Measurements from ENCODE around the gene ILF3.

Gene ILF3

DNA sequence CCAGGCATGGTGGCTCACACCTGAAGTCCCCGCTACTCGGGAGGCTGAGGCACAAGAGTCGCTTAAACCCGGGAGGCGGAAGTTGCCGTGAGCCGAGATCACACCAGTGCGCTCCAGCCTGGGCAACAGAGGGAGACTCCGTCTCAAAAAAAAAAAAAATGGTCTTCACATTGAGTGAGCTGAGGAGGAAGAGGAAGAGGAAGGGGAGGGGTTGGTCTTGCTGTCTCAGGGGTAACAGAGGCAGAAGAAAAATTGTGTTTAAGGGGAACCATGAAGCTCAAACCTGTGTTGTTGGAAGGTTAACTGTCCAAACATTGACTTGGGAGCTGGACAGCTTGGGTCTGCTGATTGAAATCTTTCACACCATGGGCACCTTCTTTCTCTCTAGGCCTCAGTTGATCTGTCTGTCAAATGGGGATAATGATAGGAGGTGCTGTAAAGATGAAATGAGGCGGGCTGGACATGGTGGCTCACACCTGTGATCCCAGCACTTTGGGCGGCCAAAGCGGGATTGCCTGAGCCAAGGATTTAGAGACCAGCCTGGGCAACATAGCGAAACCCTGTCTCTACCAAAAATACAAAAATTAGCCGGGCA, 38.6 kb upstream of the ILF3 start:
- TF ChIP-seq, protein P1, sequence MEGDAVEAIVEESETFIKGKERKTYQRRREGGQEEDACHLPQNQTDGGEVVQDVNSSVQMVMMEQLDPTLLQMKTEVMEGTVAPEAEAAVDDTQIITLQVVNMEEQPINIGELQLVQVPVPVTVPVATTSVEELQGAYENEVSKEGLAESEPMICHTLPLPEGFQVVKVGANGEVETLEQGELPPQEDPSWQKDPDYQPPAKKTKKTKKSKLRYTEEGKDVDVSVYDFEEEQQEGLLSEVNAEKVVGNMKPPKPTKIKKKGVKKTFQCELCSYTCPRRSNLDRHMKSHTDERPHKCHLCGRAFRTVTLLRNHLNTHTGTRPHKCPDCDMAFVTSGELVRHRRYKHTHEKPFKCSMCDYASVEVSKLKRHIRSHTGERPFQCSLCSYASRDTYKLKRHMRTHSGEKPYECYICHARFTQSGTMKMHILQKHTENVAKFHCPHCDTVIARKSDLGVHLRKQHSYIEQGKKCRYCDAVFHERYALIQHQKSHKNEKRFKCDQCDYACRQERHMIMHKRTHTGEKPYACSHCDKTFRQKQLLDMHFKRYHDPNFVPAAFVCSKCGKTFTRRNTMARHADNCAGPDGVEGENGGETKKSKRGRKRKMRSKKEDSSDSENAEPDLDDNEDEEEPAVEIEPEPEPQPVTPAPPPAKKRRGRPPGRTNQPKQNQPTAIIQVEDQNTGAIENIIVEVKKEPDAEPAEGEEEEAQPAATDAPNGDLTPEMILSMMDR (IDR thresholded peaks at IDR 0.05; ENCODE audit: poor library complexity, severe bottlenecking) = no peak

DNA sequence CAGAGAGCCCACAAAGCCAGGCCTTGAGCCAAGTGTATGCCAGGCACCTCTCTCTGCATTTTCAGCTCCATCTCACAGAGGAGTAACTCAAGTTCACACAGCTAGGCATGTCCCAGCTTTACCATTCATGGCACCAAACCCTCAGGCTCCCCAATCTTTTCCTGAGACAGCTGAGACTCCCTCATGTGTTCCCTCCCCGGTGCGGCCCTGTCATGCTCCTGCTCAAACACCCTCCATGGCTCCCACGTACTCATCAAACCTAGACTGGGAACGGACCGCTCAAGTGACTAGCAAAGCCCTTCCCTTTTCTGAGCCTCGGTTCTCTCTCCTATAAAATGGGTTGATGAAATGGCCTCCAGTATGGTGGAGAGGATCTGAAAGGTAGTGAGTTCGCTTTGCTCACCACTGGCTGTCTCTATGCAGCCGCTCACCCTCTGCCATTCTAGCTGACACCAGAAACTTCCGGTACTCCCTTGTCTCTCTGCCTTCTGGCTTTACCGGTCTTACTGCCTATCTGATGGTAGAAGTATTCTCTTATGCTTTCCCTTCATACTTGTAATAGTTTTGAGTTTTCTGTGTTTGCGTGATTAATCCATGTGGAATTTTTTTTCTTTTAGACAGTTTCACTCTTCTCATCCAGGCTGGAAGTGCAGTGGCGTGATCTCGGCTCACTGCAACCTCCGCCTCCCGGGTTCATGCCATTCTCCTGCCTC, 36.6 kb upstream of the ILF3 start:
- Histone ChIP-seq H3K36me3 (ENCODE audit: low read depth) (no peaks in the 10 kb centered on the region), H3K27ac (ENCODE audit: poor library complexity, severe bottlenecking) (peak overlapping the region; percentile 84), H3K9me3 (ENCODE audit: severe bottlenecking) (no peaks in the 10 kb centered on the region), H3K4me3 (ENCODE audit: severe bottlenecking) (no peak overlapping the region), H3K27me3 (ENCODE audit: insufficient read depth, poor library complexity, severe bottlenecking) (no peaks in the 10 kb centered on the region), H3K4me1 (ENCODE audit: insufficient read depth, poor library complexity, severe bottlenecking) (peaks cover 11% of the 10 kb centered on the region)
- ATAC-seq (ENCODE audit: low read depth) = peak; percentile 95
- TF ChIP-seq, protein P1 (IDR thresholded peaks at IDR 0.05; ENCODE audit: poor library complexity, severe bottlenecking) = no peak
- DNase-seq (ENCODE audit: low spot score) = no peak

More for the DNA sequence above, 38.6 kb upstream of the ILF3 start:
- H3K4me1 ChIP-seq (ENCODE audit: insufficient read depth, poor library complexity, severe bottlenecking) = peaks cover 9% of the 10 kb centered on the region
- no peaks in the 10 kb centered on the region for H3K27me3 ChIP-seq (ENCODE audit: insufficient read depth, poor library complexity, severe bottlenecking)
- ATAC-seq (ENCODE audit: low read depth) (no peak), DNase-seq (ENCODE audit: low spot score) (no peak)
- no peaks in the 10 kb centered on the region for H3K9me3 ChIP-seq (ENCODE audit: severe bottlenecking)
- no peak overlapping the region for H3K4me3 ChIP-seq (ENCODE audit: severe bottlenecking)
- H3K27ac ChIP-seq (ENCODE audit: poor library complexity, severe bottlenecking) = no peak overlapping the region
- no peaks in the 10 kb centered on the region for H3K36me3 ChIP-seq (ENCODE audit: low read depth)

DNA sequence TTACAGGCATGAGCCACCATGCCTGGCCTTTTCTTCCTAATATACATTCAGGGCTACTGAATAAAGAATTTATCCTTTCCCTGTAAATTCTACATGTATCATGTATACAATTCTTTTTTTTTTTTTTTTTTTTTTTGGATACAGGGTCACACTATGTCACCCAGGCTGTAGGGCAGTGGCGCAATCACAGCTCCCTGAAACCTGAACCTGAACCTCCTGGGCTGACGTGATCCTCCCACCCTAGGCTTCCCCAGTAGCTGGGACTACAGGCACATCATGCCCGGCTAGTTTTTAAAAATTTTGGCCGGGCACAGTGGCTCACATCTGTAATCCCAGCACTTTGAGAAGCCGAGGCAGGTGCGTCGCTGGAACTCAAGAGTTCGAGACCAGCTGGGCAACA, 35.3 kb upstream of the ILF3 start:
- Histone ChIP-seq H3K4me3 (ENCODE audit: severe bottlenecking) (no peak overlapping the region), H3K27me3 (ENCODE audit: insufficient read depth, poor library complexity, severe bottlenecking) (no peaks in the 10 kb centered on the region), H3K27ac (ENCODE audit: poor library complexity, severe bottlenecking) (peak overlapping the region; percentile 84), H3K4me1 (ENCODE audit: insufficient read depth, poor library complexity, severe bottlenecking) (peaks cover 11% of the 10 kb centered on the region), H3K9me3 (ENCODE audit: severe bottlenecking) (no peaks in the 10 kb centered on the region), H3K36me3 (ENCODE audit: low read depth) (no peaks in the 10 kb centered on the region)
- ATAC-seq (ENCODE audit: low read depth) (no peak), DNase-seq (ENCODE audit: low spot score) (no peak)
- TF ChIP-seq, protein P1 (IDR thresholded peaks at IDR 0.05; ENCODE audit: poor library complexity, severe bottlenecking) = no peak

DNA sequence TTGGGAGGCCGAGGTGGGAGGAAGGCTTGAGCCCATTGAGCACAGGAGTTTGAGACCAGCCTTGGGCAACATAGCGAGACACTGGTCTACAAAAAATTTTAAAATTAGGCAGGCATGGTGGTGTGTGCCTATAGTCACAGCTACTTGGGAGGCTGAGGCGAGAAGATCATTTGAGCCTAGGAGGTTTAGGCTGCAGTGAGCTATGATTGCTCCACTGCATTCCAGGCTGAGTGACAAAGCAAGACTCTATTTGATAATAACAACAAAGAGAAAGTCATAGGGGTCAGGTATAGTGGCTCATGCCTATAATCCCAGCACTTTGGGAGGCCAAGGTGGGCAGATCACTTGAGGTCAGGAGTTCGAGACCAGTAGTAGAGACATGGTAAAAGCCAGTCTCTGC, 33.4 kb upstream of the ILF3 start:
- H3K4me3 ChIP-seq (ENCODE audit: severe bottlenecking) = no peak overlapping the region
- H3K27ac ChIP-seq (ENCODE audit: poor library complexity, severe bottlenecking) = no peak overlapping the region
- H3K4me1 ChIP-seq (ENCODE audit: insufficient read depth, poor library complexity, severe bottlenecking) = peaks cover 16% of the 10 kb centered on the region
- H3K27me3 ChIP-seq (ENCODE audit: insufficient read depth, poor library complexity, severe bottlenecking) = no peaks in the 10 kb centered on the region
- TF ChIP-seq, protein P1 (IDR thresholded peaks at IDR 0.05; ENCODE audit: poor library complexity, severe bottlenecking) = no peak
- DNase-seq (ENCODE audit: low spot score) (no peak), ATAC-seq (ENCODE audit: low read depth) (no peak)
- H3K36me3 ChIP-seq (ENCODE audit: low read depth) = no peaks in the 10 kb centered on the region
- no peaks in the 10 kb centered on the region for H3K9me3 ChIP-seq (ENCODE audit: severe bottlenecking)

DNA sequence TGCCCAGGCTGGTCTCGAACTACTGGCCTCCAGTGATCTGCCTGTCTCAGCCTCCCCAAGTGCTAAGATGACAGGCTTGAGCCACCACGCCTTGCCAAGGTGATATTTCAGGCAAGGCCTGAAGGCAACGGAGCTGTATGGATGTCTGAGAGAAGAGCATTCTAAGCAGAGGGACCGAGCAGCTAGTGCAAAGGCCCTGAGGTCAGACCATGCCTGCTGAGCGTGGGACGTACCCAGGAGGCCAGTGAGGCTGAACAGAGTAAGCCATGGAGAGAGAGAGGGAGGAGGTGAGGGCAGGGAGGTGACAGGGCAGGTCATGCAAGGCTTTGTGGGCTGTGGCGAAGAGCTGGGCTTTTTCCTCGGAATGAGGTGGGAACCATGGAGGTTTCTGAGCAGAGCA, 32.2 kb upstream of the ILF3 start:
- H3K4me3 ChIP-seq (ENCODE audit: severe bottlenecking) = no peak overlapping the region
- peaks cover 18% of the 10 kb centered on the region for H3K4me1 ChIP-seq (ENCODE audit: insufficient read depth, poor library complexity, severe bottlenecking)
- no peaks in the 10 kb centered on the region for H3K9me3 ChIP-seq (ENCODE audit: severe bottlenecking)
- no peaks in the 10 kb centered on the region for H3K27me3 ChIP-seq (ENCODE audit: insufficient read depth, poor library complexity, severe bottlenecking)
- ATAC-seq (ENCODE audit: low read depth) (no peak), DNase-seq (ENCODE audit: low spot score) (no peak)
- TF ChIP-seq, protein P1 (IDR thresholded peaks at IDR 0.05; ENCODE audit: poor library complexity, severe bottlenecking) = no peak
- no peak overlapping the region for H3K27ac ChIP-seq (ENCODE audit: poor library complexity, severe bottlenecking)
- H3K36me3 ChIP-seq (ENCODE audit: low read depth) = peaks cover 6% of the 10 kb centered on the region

All from RWPE2 (cell line).